Measurements from ENCODE around the gene FARP1. TPM values are rescaled to one million over a fixed set of nuclear protein-coding genes. Genes with fewer than 3 reads are reported as not detected.

FARP1 gene
- polyA plus RNA-seq, 2 of the 4 experiments (the other 2 are of a cell fraction) = 9.4 to 13.0 TPM

DNA sequence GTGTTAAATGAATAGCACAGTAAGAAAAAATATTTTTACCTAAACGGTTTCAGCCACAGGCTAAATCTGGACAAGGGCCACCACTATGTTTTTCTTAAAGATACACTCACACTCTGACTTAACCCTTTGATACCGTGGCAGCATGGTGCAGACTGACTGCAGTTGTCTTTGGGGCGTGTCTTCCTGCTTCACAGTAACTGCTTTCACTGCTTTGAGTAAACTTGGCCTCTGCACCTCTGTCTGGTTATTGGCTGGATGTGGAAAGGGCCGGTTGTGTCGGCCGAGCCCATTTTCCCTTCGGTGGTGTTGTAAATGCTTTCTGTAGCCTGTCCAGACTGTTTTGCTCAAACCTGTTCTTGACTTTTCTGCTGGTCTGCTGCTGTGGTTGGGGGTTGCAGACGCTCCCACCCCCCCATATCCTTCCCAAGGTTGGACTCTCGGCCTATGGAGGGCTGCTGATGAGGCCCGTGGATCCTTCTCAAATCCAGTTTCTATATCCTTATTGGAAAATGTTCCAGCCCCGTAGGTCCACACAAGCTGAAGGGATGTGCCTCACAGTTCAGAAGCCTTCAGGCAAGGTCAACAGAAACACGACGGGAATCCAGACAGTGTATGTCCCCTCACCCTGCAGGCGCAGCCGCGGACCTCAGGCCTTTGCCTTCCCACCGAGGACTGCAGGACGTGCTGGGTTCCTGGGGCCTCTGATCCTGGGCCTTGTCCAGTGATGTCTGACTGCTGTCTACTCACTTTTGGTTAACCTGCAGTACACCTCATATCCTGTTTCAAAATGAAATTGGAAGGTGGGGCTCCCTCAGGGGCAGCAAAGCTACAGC, 124.4 kb downstream of the FARP1 start:
- ATAC-seq (peak in 1 of 2 experiments; percentile 26; a peak in 1 of 6 replicates), FAIRE-seq (no peak), DNase-seq (ENCODE audit: low read depth in 1 of 2, low spot score in 1 of 2) (no peak)
- no peak for TF ChIP-seq NFE2L2 (conservative IDR thresholded peaks at IDR 0.05; ENCODE audit: low read length)
- no peak for TF ChIP-seq POLR2AphosphoS2 (conservative IDR thresholded peaks at IDR 0.05; ENCODE audit: low read length)
- TF ChIP-seq, protein P1, sequence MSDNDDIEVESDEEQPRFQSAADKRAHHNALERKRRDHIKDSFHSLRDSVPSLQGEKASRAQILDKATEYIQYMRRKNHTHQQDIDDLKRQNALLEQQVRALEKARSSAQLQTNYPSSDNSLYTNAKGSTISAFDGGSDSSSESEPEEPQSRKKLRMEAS (IDR thresholded peaks at IDR 0.05) = no peak
- no peak for TF ChIP-seq CHD4 (IDR thresholded peaks at IDR 0.05; ENCODE audit: borderline replicate concordance)
- no peak for TF ChIP-seq GATA3 (IDR thresholded peaks at IDR 0.05; ENCODE audit: borderline replicate concordance)
- TF ChIP-seq BHLHE40 (IDR thresholded peaks at IDR 0.05; ENCODE audit: low read depth, low read length) = no peak
- TF ChIP-seq, protein P2, sequence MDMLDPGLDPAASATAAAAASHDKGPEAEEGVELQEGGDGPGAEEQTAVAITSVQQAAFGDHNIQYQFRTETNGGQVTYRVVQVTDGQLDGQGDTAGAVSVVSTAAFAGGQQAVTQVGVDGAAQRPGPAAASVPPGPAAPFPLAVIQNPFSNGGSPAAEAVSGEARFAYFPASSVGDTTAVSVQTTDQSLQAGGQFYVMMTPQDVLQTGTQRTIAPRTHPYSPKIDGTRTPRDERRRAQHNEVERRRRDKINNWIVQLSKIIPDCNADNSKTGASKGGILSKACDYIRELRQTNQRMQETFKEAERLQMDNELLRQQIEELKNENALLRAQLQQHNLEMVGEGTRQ (IDR thresholded peaks at IDR 0.05) = no peak
- no peak for TF ChIP-seq SREBF2 (IDR thresholded peaks at IDR 0.05)
- no peak for TF ChIP-seq JUN (IDR thresholded peaks at IDR 0.05)
- TF ChIP-seq CBX2 (IDR thresholded peaks at IDR 0.05; ENCODE audit: borderline replicate concordance, low read depth) = no peak
- no peak for TF ChIP-seq PHF8 (IDR thresholded peaks at IDR 0.05; ENCODE audit: borderline replicate concordance, low read depth)
- TF ChIP-seq MAZ (IDR thresholded peaks at IDR 0.05; ENCODE audit: borderline replicate concordance, low read depth, low read length) = no peak
- no peak for TF ChIP-seq FOSL2 (IDR thresholded peaks at IDR 0.05)
- TF ChIP-seq FOSL2 (CRISPR knock-in tag; IDR thresholded peaks at IDR 0.05) = no peak
- no peak for TF ChIP-seq KDM1A (IDR thresholded peaks at IDR 0.05; ENCODE audit: low read depth)
- TF ChIP-seq RFX5 (IDR thresholded peaks at IDR 0.05) = no peak
- CTCF ChIA-PET = interaction anchor here (1.3 kb wide), 1 partner anchor 12 kb away, joined by 4 read pairs; no protein-coding TSS in a partner anchor
- POLR2A ChIA-PET = no interaction called here
- Histone ChIP-seq H3K4me1 (peaks cover 6% of the 10 kb centered on the region; the same call in 2 of the 3 replicates), H3K27ac (no peak overlapping the region), H3K4me2 (no peak overlapping the region), H3K9me3 (no peaks in the 10 kb centered on the region), H3K4me3 (no peak overlapping the region)
- WGBS (ENCODE audit: missing lambda C conversion rate) = 68% methylated on average over 18 of the region's 18 CpGs

DNA sequence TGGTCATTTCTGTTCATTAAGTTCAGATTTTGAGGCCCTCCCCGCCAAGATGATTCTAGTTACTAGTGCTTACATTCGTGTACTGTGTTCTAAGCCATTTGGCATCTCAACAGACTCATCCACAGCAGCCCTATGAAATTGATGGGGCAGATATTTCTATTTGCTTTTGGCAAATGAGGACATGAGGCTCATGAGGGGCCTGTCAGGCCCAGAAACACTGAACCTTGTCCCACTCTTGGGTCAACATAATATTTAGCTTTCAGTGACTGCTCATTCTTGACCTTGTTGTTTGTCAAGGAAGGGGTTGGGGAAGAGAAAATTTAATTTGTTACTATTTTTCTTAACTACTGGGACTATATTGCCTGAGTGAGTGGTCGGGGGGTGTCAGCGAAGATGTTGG, 126.5 kb downstream of the FARP1 start:
- CTCF ChIA-PET = no interaction called here
- WGBS (ENCODE audit: missing lambda C conversion rate) = 86% methylated on average over 4 of the region's 4 CpGs
- H3K4me3 ChIP-seq = no peak overlapping the region
- no peak for TF ChIP-seq CHD4 (IDR thresholded peaks at IDR 0.05; ENCODE audit: borderline replicate concordance)
- TF ChIP-seq FOXS1 (CRISPR knock-in tag; IDR thresholded peaks at IDR 0.05) = no peak
- no peak for TF ChIP-seq HOXB13 (CRISPR knock-in tag; IDR thresholded peaks at IDR 0.05; ENCODE audit: low read depth)
- TF ChIP-seq KDM5A (IDR thresholded peaks at IDR 0.05) = no peak
- no peak for TF ChIP-seq PHF8 (IDR thresholded peaks at IDR 0.05; ENCODE audit: borderline replicate concordance, low read depth)
- TF ChIP-seq EHMT2 (IDR thresholded peaks at IDR 0.05; ENCODE audit: low read depth) = no peak
- TF ChIP-seq MAZ (IDR thresholded peaks at IDR 0.05; ENCODE audit: borderline replicate concordance, low read depth, low read length) = no peak
- TF ChIP-seq NPAS2 (CRISPR knock-in tag; IDR thresholded peaks at IDR 0.05; ENCODE audit: borderline replicate concordance) = no peak
- TF ChIP-seq ZNF302 (CRISPR knock-in tag; IDR thresholded peaks at IDR 0.05) = no peak
- TF ChIP-seq EHF (CRISPR knock-in tag; IDR thresholded peaks at IDR 0.05) = no peak
- TF ChIP-seq HEYL (CRISPR knock-in tag; IDR thresholded peaks at IDR 0.05) = no peak
- TF ChIP-seq, protein P3, sequence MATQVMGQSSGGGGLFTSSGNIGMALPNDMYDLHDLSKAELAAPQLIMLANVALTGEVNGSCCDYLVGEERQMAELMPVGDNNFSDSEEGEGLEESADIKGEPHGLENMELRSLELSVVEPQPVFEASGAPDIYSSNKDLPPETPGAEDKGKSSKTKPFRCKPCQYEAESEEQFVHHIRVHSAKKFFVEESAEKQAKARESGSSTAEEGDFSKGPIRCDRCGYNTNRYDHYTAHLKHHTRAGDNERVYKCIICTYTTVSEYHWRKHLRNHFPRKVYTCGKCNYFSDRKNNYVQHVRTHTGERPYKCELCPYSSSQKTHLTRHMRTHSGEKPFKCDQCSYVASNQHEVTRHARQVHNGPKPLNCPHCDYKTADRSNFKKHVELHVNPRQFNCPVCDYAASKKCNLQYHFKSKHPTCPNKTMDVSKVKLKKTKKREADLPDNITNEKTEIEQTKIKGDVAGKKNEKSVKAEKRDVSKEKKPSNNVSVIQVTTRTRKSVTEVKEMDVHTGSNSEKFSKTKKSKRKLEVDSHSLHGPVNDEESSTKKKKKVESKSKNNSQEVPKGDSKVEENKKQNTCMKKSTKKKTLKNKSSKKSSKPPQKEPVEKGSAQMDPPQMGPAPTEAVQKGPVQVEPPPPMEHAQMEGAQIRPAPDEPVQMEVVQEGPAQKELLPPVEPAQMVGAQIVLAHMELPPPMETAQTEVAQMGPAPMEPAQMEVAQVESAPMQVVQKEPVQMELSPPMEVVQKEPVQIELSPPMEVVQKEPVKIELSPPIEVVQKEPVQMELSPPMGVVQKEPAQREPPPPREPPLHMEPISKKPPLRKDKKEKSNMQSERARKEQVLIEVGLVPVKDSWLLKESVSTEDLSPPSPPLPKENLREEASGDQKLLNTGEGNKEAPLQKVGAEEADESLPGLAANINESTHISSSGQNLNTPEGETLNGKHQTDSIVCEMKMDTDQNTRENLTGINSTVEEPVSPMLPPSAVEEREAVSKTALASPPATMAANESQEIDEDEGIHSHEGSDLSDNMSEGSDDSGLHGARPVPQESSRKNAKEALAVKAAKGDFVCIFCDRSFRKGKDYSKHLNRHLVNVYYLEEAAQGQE (IDR thresholded peaks at IDR 0.05) = no peak
- TF ChIP-seq JUNB (IDR thresholded peaks at IDR 0.05) = no peak
- no peak for TF ChIP-seq FOSL2 (IDR thresholded peaks at IDR 0.05)
- no peak for TF ChIP-seq FOSL2 (CRISPR knock-in tag; IDR thresholded peaks at IDR 0.05)
- TF ChIP-seq MYC (IDR thresholded peaks at IDR 0.05; ENCODE audit: borderline replicate concordance, low read length) = no peak
- TF ChIP-seq, protein P4, sequence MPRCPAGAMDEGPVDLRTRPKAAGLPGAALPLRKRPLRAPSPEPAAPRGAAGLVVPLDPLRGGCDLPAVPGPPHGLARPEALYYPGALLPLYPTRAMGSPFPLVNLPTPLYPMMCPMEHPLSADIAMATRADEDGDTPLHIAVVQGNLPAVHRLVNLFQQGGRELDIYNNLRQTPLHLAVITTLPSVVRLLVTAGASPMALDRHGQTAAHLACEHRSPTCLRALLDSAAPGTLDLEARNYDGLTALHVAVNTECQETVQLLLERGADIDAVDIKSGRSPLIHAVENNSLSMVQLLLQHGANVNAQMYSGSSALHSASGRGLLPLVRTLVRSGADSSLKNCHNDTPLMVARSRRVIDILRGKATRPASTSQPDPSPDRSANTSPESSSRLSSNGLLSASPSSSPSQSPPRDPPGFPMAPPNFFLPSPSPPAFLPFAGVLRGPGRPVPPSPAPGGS (IDR thresholded peaks at IDR 0.05) = no peak
- no peak for TF ChIP-seq MAFK (IDR thresholded peaks at IDR 0.05; ENCODE audit: partially characterized antibody)
- TF ChIP-seq, protein P5, sequence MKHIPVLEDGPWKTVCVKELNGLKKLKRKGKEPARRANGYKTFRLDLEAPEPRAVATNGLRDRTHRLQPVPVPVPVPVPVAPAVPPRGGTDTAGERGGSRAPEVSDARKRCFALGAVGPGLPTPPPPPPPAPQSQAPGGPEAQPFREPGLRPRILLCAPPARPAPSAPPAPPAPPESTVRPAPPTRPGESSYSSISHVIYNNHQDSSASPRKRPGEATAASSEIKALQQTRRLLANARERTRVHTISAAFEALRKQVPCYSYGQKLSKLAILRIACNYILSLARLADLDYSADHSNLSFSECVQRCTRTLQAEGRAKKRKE (CRISPR knock-in tag; IDR thresholded peaks at IDR 0.05; ENCODE audit: low read depth) = no peak
- H3K4me2 ChIP-seq = no peak overlapping the region
- no peak for ATAC-seq
- POLR2A ChIA-PET = no interaction called here
- DNase-seq (ENCODE audit: low read depth in 1 of 2, low spot score in 1 of 2) = no peak
- no peaks in the 10 kb centered on the region for H3K9me3 ChIP-seq
- FAIRE-seq = no peak
- H3K4me1 ChIP-seq = peaks cover 9% of the 10 kb centered on the region; the same call in 2 of the 3 replicates
- no peak overlapping the region for H3K27ac ChIP-seq

Measured in A549 (cell line).